Retinal pigment epithelial cell (primary cell): ENCODE measurements around the gene MRPL17.

ENCODE experiments used
- DNase-seq: peaks from one replicate; pipeline ENCODE4 v3.0.0-alpha.2; 2010; ENCODE audit warnings: low read depth
- H3K4me3 ChIP-seq: 2 replicates; pipeline ENCODE4 v1.5.1; 2011; ENCODE audit warnings: mild to moderate bottlenecking, low read length, control low read depth, moderate library complexity
- TF ChIP-seq, protein P1 (sequence below): conservative IDR thresholded peaks from 2 replicates; pipeline ENCODE4 v1.5.1; 2011; ENCODE audit warnings: low read depth, low read length, control low read depth, inconsistent platforms

Gene MRPL17

GRCh38 chr11:6681949-6682348 lies 1.2 kb downstream of the MRPL17 start:
- no peak for DNase-seq
- TF ChIP-seq, protein P1, sequence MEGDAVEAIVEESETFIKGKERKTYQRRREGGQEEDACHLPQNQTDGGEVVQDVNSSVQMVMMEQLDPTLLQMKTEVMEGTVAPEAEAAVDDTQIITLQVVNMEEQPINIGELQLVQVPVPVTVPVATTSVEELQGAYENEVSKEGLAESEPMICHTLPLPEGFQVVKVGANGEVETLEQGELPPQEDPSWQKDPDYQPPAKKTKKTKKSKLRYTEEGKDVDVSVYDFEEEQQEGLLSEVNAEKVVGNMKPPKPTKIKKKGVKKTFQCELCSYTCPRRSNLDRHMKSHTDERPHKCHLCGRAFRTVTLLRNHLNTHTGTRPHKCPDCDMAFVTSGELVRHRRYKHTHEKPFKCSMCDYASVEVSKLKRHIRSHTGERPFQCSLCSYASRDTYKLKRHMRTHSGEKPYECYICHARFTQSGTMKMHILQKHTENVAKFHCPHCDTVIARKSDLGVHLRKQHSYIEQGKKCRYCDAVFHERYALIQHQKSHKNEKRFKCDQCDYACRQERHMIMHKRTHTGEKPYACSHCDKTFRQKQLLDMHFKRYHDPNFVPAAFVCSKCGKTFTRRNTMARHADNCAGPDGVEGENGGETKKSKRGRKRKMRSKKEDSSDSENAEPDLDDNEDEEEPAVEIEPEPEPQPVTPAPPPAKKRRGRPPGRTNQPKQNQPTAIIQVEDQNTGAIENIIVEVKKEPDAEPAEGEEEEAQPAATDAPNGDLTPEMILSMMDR, result no peak
- peak overlapping the region; percentile 97 for H3K4me3 ChIP-seq

GRCh38 chr11:6681505-6681904 lies 1.6 kb downstream of the MRPL17 start:
- peak overlapping the region; percentile 97 for H3K4me3 ChIP-seq

DNA sequence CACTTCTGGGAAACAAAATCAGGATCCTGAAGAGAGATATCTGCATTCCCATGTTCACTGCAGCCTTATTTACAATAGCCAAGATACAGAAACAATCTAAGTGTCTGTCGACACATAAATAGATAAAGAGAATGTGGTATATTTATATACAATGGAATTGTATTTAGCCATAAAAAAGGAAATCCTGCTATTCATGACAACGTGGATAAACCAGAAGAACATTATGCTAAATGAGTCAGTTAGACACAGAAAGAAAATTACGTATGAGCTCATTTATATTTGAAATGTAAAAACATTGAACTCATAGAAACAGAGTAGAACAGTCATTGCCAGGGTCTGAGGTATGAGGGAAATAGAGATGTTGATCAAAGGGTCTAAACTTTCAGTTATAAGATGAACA lies 6.1 kb downstream of the MRPL17 start:
- H3K4me3 ChIP-seq, result no peak overlapping the region
- no peak for DNase-seq
- TF ChIP-seq, protein P1, result no peak

More at GRCh38 chr11:6681505-6681904, 1.6 kb downstream of the MRPL17 start:
- TF ChIP-seq, protein P1, result no peak
- no peak for DNase-seq

GRCh38 chr11:6674862-6675261 lies 8.3 kb downstream of the MRPL17 start:
- DNase-seq, result no peak
- TF ChIP-seq, protein P1, result no peak
- no peak overlapping the region for H3K4me3 ChIP-seq

- no peak for DNase-seq
- TF ChIP-seq, protein P1, result no peak
- H3K4me3 ChIP-seq, result no peak overlapping the region
Measured at GRCh38 chr11:6674219-6674597, 8.9 kb downstream of the MRPL17 start.

DNA sequence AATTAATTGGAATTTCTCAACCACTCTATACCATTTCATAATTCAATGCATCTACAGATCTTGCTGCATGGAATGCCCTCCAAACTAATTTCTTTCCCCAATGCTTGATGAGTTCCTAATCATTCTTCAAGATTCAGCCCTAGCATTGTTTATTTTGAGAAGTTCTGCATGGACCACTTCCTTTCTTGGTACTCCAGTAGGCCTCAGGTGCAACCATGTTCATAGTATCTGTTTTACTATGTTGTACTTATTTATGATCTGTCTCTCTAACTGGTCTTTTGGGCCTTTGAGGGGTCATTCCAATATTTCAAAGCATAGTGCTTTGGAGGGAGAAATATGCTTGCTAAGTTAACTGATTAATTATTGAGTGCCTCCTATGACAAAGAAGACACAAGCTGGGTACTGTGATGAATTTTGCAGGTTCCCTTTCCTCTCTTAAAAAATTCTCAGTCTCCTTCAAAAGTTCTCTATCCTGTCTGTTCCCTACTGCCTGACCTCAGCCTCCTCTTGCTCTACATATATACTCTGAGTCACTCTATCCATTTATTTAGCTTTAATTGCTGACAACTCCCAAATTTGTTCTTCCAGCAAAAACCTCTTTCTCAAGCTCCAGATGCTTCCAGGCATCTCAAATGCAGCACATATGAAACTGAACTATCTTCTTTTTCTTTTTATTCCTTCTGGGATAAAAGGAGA lies 9.5 kb downstream of the MRPL17 start:
- DNase-seq, result no peak
- TF ChIP-seq, protein P1, result no peak
- H3K4me3 ChIP-seq, result no peak overlapping the region

DNA sequence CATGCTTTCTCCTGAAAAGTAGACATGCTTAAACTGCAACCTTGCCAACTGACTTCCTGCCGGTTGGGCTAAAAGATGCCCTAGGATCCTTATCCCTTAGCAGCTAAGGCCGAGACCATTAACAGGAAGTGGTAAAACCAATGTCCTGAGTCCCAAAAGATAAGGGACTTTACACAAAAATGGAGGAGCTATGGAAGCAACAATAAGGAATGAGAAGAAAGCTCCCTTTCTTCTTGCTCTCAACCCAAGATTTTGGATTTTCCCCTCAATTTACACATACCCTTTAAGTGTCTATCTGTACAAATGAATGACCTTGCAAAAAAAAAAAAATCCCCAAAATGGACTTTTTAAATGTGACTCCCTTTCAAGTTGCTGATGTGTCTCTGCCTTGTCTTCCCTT lies 11.1 kb downstream of the MRPL17 start:
- TF ChIP-seq, protein P1, result no peak
- no peak for DNase-seq
- H3K4me3 ChIP-seq, result no peak overlapping the region
